Hepatocyte (in vitro differentiated cells): ENCODE data around the gene ZIC5. TPM values are rescaled to one million over a fixed set of nuclear protein-coding genes. Genes with fewer than 3 reads are reported as not detected.

ENCODE experiments used
- DNase-seq: peaks from one replicate; pipeline ENCODE4 v3.0.0-alpha.2; 2016; ENCODE audit warnings: low spot score
- H2AFZ ChIP-seq: fragments of 200-600 bp; sonication (generic); 2 replicates; pipeline ENCODE4 v1.6.0; 2016; ENCODE audit warnings: antibody characterized with exemption, mild to moderate bottlenecking
- H3K27ac ChIP-seq: fragments of 200-600 bp; sonication (generic); 2 replicates; pipeline ENCODE4 v1.5.1; 2016; ENCODE audit warnings: mild to moderate bottlenecking
- H3K27me3 ChIP-seq: fragments of 200-600 bp; sonication (generic); 2 replicates; pipeline ENCODE4 v1.6.1; 2016
- H3K36me3 ChIP-seq: fragments of 200-600 bp; sonication (generic); replicated peaks from 2 replicates; pipeline ENCODE4 v1.5.1; 2016; ENCODE audit warnings: low read depth; ENCODE audit not compliant: insufficient read depth
- H3K4me1 ChIP-seq: fragments of 200-600 bp; sonication (generic); 2 replicates; pipeline ENCODE4 v1.5.1; 2016; ENCODE audit warnings: mild to moderate bottlenecking, moderate library complexity; ENCODE audit not compliant: insufficient read depth
- H3K4me2 ChIP-seq: fragments of 200-600 bp; sonication (generic); 2 replicates; pipeline ENCODE4 v1.6.0; 2016
- H3K4me3 ChIP-seq: fragments of 200-600 bp; sonication (generic); 2 replicates; pipeline ENCODE4 v1.5.1; 2016; ENCODE audit warnings: mild to moderate bottlenecking
- H3K79me2 ChIP-seq: fragments of 200-600 bp; sonication (generic); 2 replicates; pipeline ENCODE4 v1.6.0; 2017; ENCODE audit warnings: mild to moderate bottlenecking
- H3K9me2 ChIP-seq: fragments of 200-600 bp; sonication (generic); replicated peaks from 2 replicates; pipeline ENCODE4 v1.6.0; 2017; ENCODE audit warnings: mild to moderate bottlenecking; ENCODE audit not compliant: insufficient read depth
- H3K9me3 ChIP-seq: fragments of 200-600 bp; sonication (generic); 2 replicates; pipeline ENCODE4 v1.5.1; 2016; ENCODE audit warnings: low read depth, mild to moderate bottlenecking
- H4K20me1 ChIP-seq: fragments of 200-600 bp; sonication (generic); 2 replicates; pipeline ENCODE4 v1.6.0; 2016; ENCODE audit warnings: mild to moderate bottlenecking; ENCODE audit not compliant: insufficient read depth, poor library complexity, severe bottlenecking
- CTCF ChIP-seq: fragments of 200-600 bp; sonication (generic); IDR thresholded peaks from 2 replicates; pipeline ENCODE4 v1.5.1; 2016; ENCODE audit warnings: antibody characterized with exemption, mild to moderate bottlenecking; ENCODE audit not compliant: poor library complexity
- EZH2 ChIP-seq: fragments of 200-600 bp; sonication (generic); IDR thresholded peaks from 2 replicates; pipeline ENCODE4 v1.6.1; 2016; ENCODE audit warnings: antibody characterized with exemption, mild to moderate bottlenecking, borderline replicate concordance
- EZH2phosphoT487 ChIP-seq: fragments of 200-600 bp; sonication (generic); IDR thresholded peaks from one replicate; pipeline ENCODE4 v1.6.1; 2018; ENCODE audit warnings: antibody characterized with exemption, mild to moderate bottlenecking, low read depth, moderate library complexity; ENCODE audit not compliant: unreplicated experiment, severe bottlenecking
- WGBS: methylation state at CpG from one replicate; pipeline ENCODE4 v1.1.6; 2016; ENCODE audit warnings: low lambda C conversion rate; ENCODE audit errors: missing lambda C conversion rate; 5-methylcytosine and 5-hydroxymethylcytosine counted together
- polyA plus RNA-seq: library from polyadenylated mRNA; unstranded; fragments of >200 nt; fragmentation: Nextera tagmentation; extraction: Ambion mirVana; gene quantifications from 2 replicates; pipeline ENCODE4 v1.2.1, GENCODE V29; 2016
- total RNA-seq: library from RNA; depleted of rRNA; stranded (reverse); fragments of >200 nt; gene quantifications from 2 replicates; pipeline ENCODE4 v1.2.3, GENCODE V29; 2014

The ZIC5 gene
- total and polyA plus RNA-seq, 2 experiments from 2014 or later = 0.13 TPM; not detected in 1

DNA sequence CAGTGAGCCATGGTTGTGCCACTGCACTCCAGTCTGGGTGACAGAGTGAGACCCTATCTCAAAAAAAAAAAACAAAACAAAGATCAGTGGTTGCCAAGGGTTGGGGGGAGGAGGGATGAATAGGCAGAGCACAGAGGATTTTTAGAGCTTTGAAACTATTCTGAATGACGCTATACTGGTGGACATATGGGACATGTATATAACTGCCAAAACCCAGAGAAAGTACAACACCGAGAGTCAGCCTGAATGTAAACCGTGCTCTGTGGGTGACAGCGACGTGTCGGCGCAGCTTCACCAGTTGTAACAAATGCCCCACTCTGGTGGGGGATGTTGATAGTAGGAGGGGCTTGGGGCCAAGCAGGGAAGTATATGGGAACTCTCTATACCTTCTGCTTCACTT, 32.9 kb downstream of the ZIC5 start:
- Histone ChIP-seq H2AFZ (no peak overlapping the region), H3K4me1 (no peaks in the 10 kb centered on the region), H4K20me1 (no peaks in the 10 kb centered on the region), H3K79me2 (no peaks in the 10 kb centered on the region), H3K4me3 (no peak overlapping the region), H3K9me3 (no peaks in the 10 kb centered on the region), H3K27me3 (no peaks in the 10 kb centered on the region), H3K4me2 (no peak overlapping the region), H3K9me2 (no peaks in the 10 kb centered on the region), H3K36me3 (no peaks in the 10 kb centered on the region), H3K27ac (no peak overlapping the region)
- 88% methylated on average over 7 of the region's 7 CpGs for WGBS
- DNase-seq = no peak
- no peak for TF ChIP-seq EZH2phosphoT487
- no peak for TF ChIP-seq CTCF

- TF ChIP-seq EZH2 = no peak
- TF ChIP-seq EZH2phosphoT487 = no peak
- no peak for TF ChIP-seq CTCF
- Histone ChIP-seq H3K27ac (no peak overlapping the region), H3K79me2 (no peaks in the 10 kb centered on the region), H3K36me3 (no peaks in the 10 kb centered on the region), H3K4me3 (no peak overlapping the region), H3K9me2 (no peaks in the 10 kb centered on the region), H3K4me1 (no peaks in the 10 kb centered on the region), H3K27me3 (no peaks in the 10 kb centered on the region), H4K20me1 (no peaks in the 10 kb centered on the region), H3K9me3 (no peaks in the 10 kb centered on the region), H2AFZ (no peak overlapping the region), H3K4me2 (no peak overlapping the region)
- 76% methylated on average over 2 of the region's 2 CpGs for WGBS
- DNase-seq = no peak
Measured at GRCh38 chr13:99935772-99936171, 35.8 kb downstream of the ZIC5 start.

DNA sequence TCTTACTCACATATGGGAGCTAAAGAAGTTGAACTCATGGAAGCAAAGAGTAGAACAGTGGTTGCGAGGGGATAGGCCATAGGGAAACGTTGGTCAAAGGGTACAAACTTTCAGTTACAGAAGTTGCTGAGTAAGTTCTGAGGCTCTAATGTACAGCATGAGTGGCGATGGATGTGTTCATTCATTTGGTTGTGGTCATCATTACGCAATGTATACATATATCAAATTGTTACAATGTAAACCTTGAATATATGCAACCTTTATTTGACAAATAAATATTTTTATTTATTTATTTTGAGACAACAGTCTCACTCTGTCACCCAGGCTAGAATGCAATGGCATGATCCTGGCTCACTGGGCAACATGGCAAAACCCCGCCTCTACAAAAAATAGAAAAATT, 38.7 kb downstream of the ZIC5 start:
- Histone ChIP-seq H3K4me3 (no peak overlapping the region), H3K27me3 (no peaks in the 10 kb centered on the region), H3K79me2 (no peaks in the 10 kb centered on the region), H4K20me1 (no peaks in the 10 kb centered on the region), H3K4me2 (no peak overlapping the region), H3K36me3 (no peaks in the 10 kb centered on the region), H3K27ac (no peak overlapping the region), H3K9me3 (no peaks in the 10 kb centered on the region), H2AFZ (no peak overlapping the region), H3K9me2 (no peaks in the 10 kb centered on the region), H3K4me1 (no peaks in the 10 kb centered on the region)
- no peak for DNase-seq
- 91% methylated on average over 5 of the region's 5 CpGs for WGBS
- TF ChIP-seq EZH2 = no peak

DNA sequence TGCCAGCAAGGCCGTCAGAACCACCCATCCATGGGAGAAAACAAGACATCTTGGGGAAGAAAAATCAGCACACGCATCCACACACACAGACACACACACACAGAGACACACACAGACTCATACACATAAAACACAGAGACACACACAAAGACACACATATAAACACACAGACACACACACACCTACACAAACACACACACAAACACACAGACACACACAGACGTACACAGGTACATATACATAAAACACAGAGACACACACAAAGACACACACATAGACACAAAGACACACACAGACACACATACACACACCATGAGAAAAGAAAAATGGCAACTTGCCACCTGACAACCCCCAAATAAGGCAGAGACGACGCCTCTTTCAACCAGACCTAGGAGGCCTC, 40.6 kb downstream of the ZIC5 start:
- H3K4me3 ChIP-seq = no peak overlapping the region
- no peak overlapping the region for H2AFZ ChIP-seq
- H3K9me3 ChIP-seq = no peaks in the 10 kb centered on the region
- no peaks in the 10 kb centered on the region for H3K27me3 ChIP-seq
- DNase-seq = no peak
- 91% methylated on average over 5 of the region's 5 CpGs for WGBS
- no peaks in the 10 kb centered on the region for H3K4me1 ChIP-seq
- no peaks in the 10 kb centered on the region for H4K20me1 ChIP-seq
- no peaks in the 10 kb centered on the region for H3K9me2 ChIP-seq
- no peaks in the 10 kb centered on the region for H3K79me2 ChIP-seq
- no peak overlapping the region for H3K4me2 ChIP-seq
- H3K27ac ChIP-seq = no peak overlapping the region
- TF ChIP-seq CTCF = no peak
- TF ChIP-seq EZH2 = no peak
- TF ChIP-seq EZH2phosphoT487 = no peak
- H3K36me3 ChIP-seq = no peaks in the 10 kb centered on the region
